Osteocyte (in vitro differentiated cells): ENCODE measurements around the gene C1QTNF2. TPM values are rescaled to one million over a fixed set of nuclear protein-coding genes. Genes with fewer than 3 reads are reported as not detected.
"Not testable (repeated sequence)": the region's sequence is repeated elsewhere in the genome, so short reads cannot be mapped to it uniquely, and the experiment has no call there.

Experiments
- DNase-seq: peaks from one replicate; pipeline ENCODE4 v3.0.0; 2021; ENCODE audit warnings: mixed read lengths; ENCODE audit not compliant: unreplicated experiment; ENCODE audit errors: extremely low spot score
- H3K27ac Mint-ChIP-seq: one replicate; pipeline ENCODE4 v1.8.0; 2021; ENCODE audit warnings: mild to moderate bottlenecking, mixed read lengths; ENCODE audit not compliant: unreplicated experiment
- H3K27me3 Mint-ChIP-seq: one replicate; pipeline ENCODE4 v1.8.0; 2021; ENCODE audit warnings: mixed read lengths; ENCODE audit not compliant: unreplicated experiment
- H3K36me3 Mint-ChIP-seq: one replicate; pipeline ENCODE4 v1.8.0; 2021; ENCODE audit warnings: mixed read lengths; ENCODE audit not compliant: unreplicated experiment
- H3K4me1 Mint-ChIP-seq: one replicate; pipeline ENCODE4 v1.8.0; 2021; ENCODE audit warnings: mixed read lengths; ENCODE audit not compliant: unreplicated experiment
- H3K4me3 Mint-ChIP-seq: one replicate; pipeline ENCODE4 v1.8.0; 2021; ENCODE audit warnings: mild to moderate bottlenecking, moderate library complexity, mixed read lengths; ENCODE audit not compliant: unreplicated experiment
- H3K9me3 Mint-ChIP-seq: one replicate; pipeline ENCODE4 v1.8.0; 2021; ENCODE audit warnings: mixed read lengths; ENCODE audit not compliant: unreplicated experiment
- CTCF ChIP-seq: fragments of 200-600 bp; sonication (generic); IDR thresholded peaks from 2 replicates; pipeline ENCODE4 v1.5.0; 2021; ENCODE audit warnings: antibody characterized with exemption, mild to moderate bottlenecking, moderate library complexity
- total RNA-seq: library from RNA; stranded (reverse); gene quantifications from 2 replicates; pipeline ENCODE4 v1.2.1, GENCODE V29; 2021

C1QTNF2 gene
- total RNA-seq, 1 donor from 2014 or later, result 0.19 TPM

GRCh38 chr5:160339406-160340130 is 30.9 kb downstream of the C1QTNF2 start:
- H3K27me3 Mint-ChIP-seq, result peaks cover 8% of the 10 kb centered on the region
- no peak for TF ChIP-seq CTCF
- no peaks in the 10 kb centered on the region for H3K36me3 Mint-ChIP-seq
- no peak overlapping the region for H3K27ac Mint-ChIP-seq
- no peak for DNase-seq
- no peaks in the 10 kb centered on the region for H3K4me1 Mint-ChIP-seq
- no peaks in the 10 kb centered on the region for H3K9me3 Mint-ChIP-seq
- H3K4me3 Mint-ChIP-seq, result no peak overlapping the region

- peaks cover 16% of the 10 kb centered on the region for H3K27me3 Mint-ChIP-seq
- H3K4me1 Mint-ChIP-seq, H3K27ac Mint-ChIP-seq, DNase-seq, H3K4me3 Mint-ChIP-seq, H3K9me3 Mint-ChIP-seq, H3K36me3 Mint-ChIP-seq: not testable (repeated sequence)
Observed at GRCh38 chr5:160334716-160335115, 35.7 kb downstream of the C1QTNF2 start.

GRCh38 chr5:160333721-160334120 is 36.7 kb downstream of the C1QTNF2 start:
- H3K27ac Mint-ChIP-seq, result no peak overlapping the region

GRCh38 chr5:160330212-160330611 is 40.2 kb downstream of the C1QTNF2 start:
- H3K4me1 Mint-ChIP-seq, result no peaks in the 10 kb centered on the region
- H3K27me3 Mint-ChIP-seq, result peaks cover 15% of the 10 kb centered on the region
- no peak overlapping the region for H3K4me3 Mint-ChIP-seq
- no peak overlapping the region for H3K27ac Mint-ChIP-seq
- no peak for DNase-seq
- H3K36me3 Mint-ChIP-seq, result no peaks in the 10 kb centered on the region
- TF ChIP-seq CTCF, result no peak
- no peaks in the 10 kb centered on the region for H3K9me3 Mint-ChIP-seq

More at GRCh38 chr5:160333721-160334120, 36.7 kb downstream of the C1QTNF2 start:
- Mint-ChIP-seq H3K9me3 (no peaks in the 10 kb centered on the region), H3K27me3 (peaks cover 16% of the 10 kb centered on the region), H3K4me1 (no peaks in the 10 kb centered on the region), H3K4me3 (no peak overlapping the region), H3K36me3 (no peaks in the 10 kb centered on the region)
- no peak for DNase-seq
- no peak for TF ChIP-seq CTCF

- peaks cover 10% of the 10 kb centered on the region for H3K27me3 Mint-ChIP-seq
- H3K36me3 Mint-ChIP-seq, result no peaks in the 10 kb centered on the region
- H3K9me3 Mint-ChIP-seq, result no peaks in the 10 kb centered on the region
- no peak for DNase-seq
- no peak overlapping the region for H3K27ac Mint-ChIP-seq
- no peak overlapping the region for H3K4me3 Mint-ChIP-seq
- H3K4me1 Mint-ChIP-seq, result no peaks in the 10 kb centered on the region
- TF ChIP-seq CTCF, result no peak
Observed at GRCh38 chr5:160327818-160328217, 42.6 kb downstream of the C1QTNF2 start.
